GM20431 (cell line): ENCODE measurements around the gene PRDM2.
"Not testable (repeated sequence)": the region's sequence is repeated elsewhere in the genome, so short reads cannot be mapped to it uniquely, and the experiment has no call there.

ENCODE experiments used
- in situ Hi-C: fragments of 300-500 bp; cut with MseI, MboI; formaldehyde crosslinking; loops from one replicate; pipeline ENCODE4 v1.15.0; 2020; ENCODE audit warnings: low sequenced_read_pairs; ENCODE audit not compliant: unreplicated experiment

PRDM2 gene

GRCh38 chr1:13694886-13695684 is 4.9 kb upstream of the PRDM2 start:
- in situ Hi-C loops = no loop called here

- in situ Hi-C loops = no loop called here
These were observed 2.2 kb upstream of the PRDM2 start for GRCh38 chr1:13697738-13698137.

GRCh38 chr1:13699510-13699909 is 478 bp upstream of the PRDM2 start:
- in situ Hi-C loops = no loop called here

GRCh38 chr1:13700521-13701270 is 708 bp downstream of the PRDM2 start:
- in situ Hi-C loops = no loop called here

GRCh38 chr1:13701271-13701640 is 1.3 kb downstream of the PRDM2 start:
- in situ Hi-C loops = no loop called here

- in situ Hi-C loops = no loop called here
These were observed 2.6 kb downstream of the PRDM2 start for GRCh38 chr1:13702425-13703127.

- in situ Hi-C loops = no loop called here
These were observed 3.1 kb downstream of the PRDM2 start for GRCh38 chr1:13703128-13703513.

- in situ Hi-C loops = no loop called here
These were observed 3.8 kb downstream of the PRDM2 start for GRCh38 chr1:13703558-13704490.

GRCh38 chr1:13706046-13706445 is 6.1 kb downstream of the PRDM2 start:
- in situ Hi-C loops = no loop called here

GRCh38 chr1:13707164-13707563 is 7.2 kb downstream of the PRDM2 start:
- in situ Hi-C loops = no loop called here

- in situ Hi-C loops = no loop called here
These were observed 8.5 kb downstream of the PRDM2 start for GRCh38 chr1:13708380-13708982.

- in situ Hi-C loops = no loop called here
These were observed 10.1 kb downstream of the PRDM2 start for GRCh38 chr1:13710086-13710485.

GRCh38 chr1:13714851-13715250 is 14.9 kb downstream of the PRDM2 start:
- in situ Hi-C loops = no loop called here

GRCh38 chr1:13715616-13716287 is 15.8 kb downstream of the PRDM2 start:
- in situ Hi-C loops = not testable (repeated sequence)

- in situ Hi-C loops = no loop called here
These were observed 22.9 kb downstream of the PRDM2 start for GRCh38 chr1:13722808-13723360.

GRCh38 chr1:13723810-13724209 is 23.8 kb downstream of the PRDM2 start:
- in situ Hi-C loops = no loop called here

- in situ Hi-C loops = no loop called here
These were observed 25.8 kb downstream of the PRDM2 start for GRCh38 chr1:13725714-13726175.

GRCh38 chr1:13728091-13728715 is 28.2 kb downstream of the PRDM2 start:
- in situ Hi-C loops = no loop called here
